Sigmoid colon (tissue), 4 donors: Measurements from ENCODE around the gene CDCA7L.

Experiments used
- EP300 ChIP-seq, 4 donors: sonication (generic); formaldehyde crosslinking; IDR thresholded peaks; one replicate each; pipeline ENCODE4 v1.6.1; 2017; ENCODE audit warnings: antibody characterized with exemption in 4 of 4
- POLR2A ChIP-seq, 2 donors: fragments of 450-650 bp; IDR thresholded peaks; one replicate each; pipeline ENCODE4 v1.6.1; 2016; ENCODE audit warnings: antibody characterized with exemption in 2 of 2, mild to moderate bottlenecking in 2 of 2, moderate library complexity in 2 of 2
- POLR2AphosphoS5 ChIP-seq, 4 donors: sonication (generic); formaldehyde crosslinking; IDR thresholded peaks; one replicate each; pipeline ENCODE4 v1.6.1; 2017; ENCODE audit warnings: antibody characterized with exemption in 4 of 4
- TF ChIP-seq, protein P1 (sequence below), 4 experiments: fragments of 450-650 bp in 3 of 4; fragments of 200-600 bp in 1 of 4; IDR thresholded peaks; one replicate each; pipeline ENCODE4 v1.5.1; 2016 to 2019; ENCODE audit warnings: antibody characterized with exemption in 4 of 4, mild to moderate bottlenecking in 3 of 4, moderate library complexity in 2 of 4

DNA sequence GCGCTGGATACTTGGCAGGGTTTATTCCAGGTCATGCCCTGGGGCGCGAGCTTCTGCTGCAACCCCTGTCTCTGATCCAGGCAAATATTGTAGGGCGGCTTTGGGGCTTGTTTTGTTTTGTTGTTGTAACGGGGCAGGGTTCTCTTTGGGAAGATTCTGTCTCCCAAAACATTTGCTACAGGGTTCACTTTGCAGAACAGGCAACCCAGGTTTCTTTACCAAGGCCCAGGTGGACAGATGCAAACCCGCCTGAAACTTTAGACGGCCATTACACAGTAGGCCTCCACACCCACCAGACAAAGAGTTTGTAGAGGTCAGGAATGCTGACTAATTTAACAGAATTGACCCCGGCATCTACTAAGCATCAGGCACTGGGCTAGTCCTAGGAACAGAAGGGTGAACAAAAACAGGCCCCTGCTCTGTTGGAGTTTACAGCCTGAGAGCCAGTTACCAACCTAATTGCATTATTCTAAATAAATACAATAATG lies 567 bp upstream of the CDCA7L start:
- TF ChIP-seq, protein P1, sequence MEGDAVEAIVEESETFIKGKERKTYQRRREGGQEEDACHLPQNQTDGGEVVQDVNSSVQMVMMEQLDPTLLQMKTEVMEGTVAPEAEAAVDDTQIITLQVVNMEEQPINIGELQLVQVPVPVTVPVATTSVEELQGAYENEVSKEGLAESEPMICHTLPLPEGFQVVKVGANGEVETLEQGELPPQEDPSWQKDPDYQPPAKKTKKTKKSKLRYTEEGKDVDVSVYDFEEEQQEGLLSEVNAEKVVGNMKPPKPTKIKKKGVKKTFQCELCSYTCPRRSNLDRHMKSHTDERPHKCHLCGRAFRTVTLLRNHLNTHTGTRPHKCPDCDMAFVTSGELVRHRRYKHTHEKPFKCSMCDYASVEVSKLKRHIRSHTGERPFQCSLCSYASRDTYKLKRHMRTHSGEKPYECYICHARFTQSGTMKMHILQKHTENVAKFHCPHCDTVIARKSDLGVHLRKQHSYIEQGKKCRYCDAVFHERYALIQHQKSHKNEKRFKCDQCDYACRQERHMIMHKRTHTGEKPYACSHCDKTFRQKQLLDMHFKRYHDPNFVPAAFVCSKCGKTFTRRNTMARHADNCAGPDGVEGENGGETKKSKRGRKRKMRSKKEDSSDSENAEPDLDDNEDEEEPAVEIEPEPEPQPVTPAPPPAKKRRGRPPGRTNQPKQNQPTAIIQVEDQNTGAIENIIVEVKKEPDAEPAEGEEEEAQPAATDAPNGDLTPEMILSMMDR (IDR thresholded peaks at IDR 0.05) = no peak
- TF ChIP-seq POLR2A (IDR thresholded peaks at IDR 0.05) (no peak), EP300 (IDR thresholded peaks at IDR 0.05) (no peak), POLR2AphosphoS5 (IDR thresholded peaks at IDR 0.05) (no peak)
